H1 (cell line): Measurements from ENCODE around the gene RGS6. TPM values are rescaled to one million over a fixed set of nuclear protein-coding genes. Genes with fewer than 3 reads are reported as not detected.

Experiments
- CTCF ChIA-PET: fragments of 300-600 bp; sonication (Branson Sonifier 250); formaldehyde crosslinking; loops from one replicate; lab custom pipeline; 2021; ENCODE audit not compliant: partially characterized antibody; lab: Charles Lee
- POLR2A ChIA-PET: fragments of 300-600 bp; sonication (Branson Sonifier 250); formaldehyde crosslinking; loops from one replicate; lab custom pipeline; 2021; ENCODE audit warnings: inconsistent platforms; ENCODE audit not compliant: partially characterized antibody; lab: Charles Lee
- DNase-seq, 2 experiments: peaks; one replicate each; pipeline versions ENCODE4 v3.0.0 to v3.0.0-alpha.2; 2010 to 2022; ENCODE audit warnings: low spot score in 2 of 2, low read depth in 1 of 2, mixed read lengths in 1 of 2
- FAIRE-seq: peaks from 2 replicates; lab custom pipeline; 2011; peaks lifted over from hg19 to GRCh38; lab: Jason Lieb, UNC
- H2AFZ ChIP-seq: 2 replicates; pipeline ENCODE4 v1.8.1; 2012; ENCODE audit warnings: low read length, inconsistent platforms
- H2AK5ac ChIP-seq: 2 replicates; pipeline ENCODE4 v1.6.1; 2013; ENCODE audit warnings: low read depth, low read length
- H2BK120ac ChIP-seq: replicated peaks from 2 replicates; pipeline ENCODE3; 2013; ENCODE audit warnings: low read depth, low read length, inconsistent platforms
- H2BK12ac ChIP-seq: 2 replicates; pipeline ENCODE4 v1.6.1; 2013; ENCODE audit warnings: low read depth, low read length
- H2BK15ac ChIP-seq: 2 replicates; pipeline ENCODE4 v1.6.1; 2013; ENCODE audit warnings: low read length
- H2BK20ac ChIP-seq: 2 replicates; pipeline ENCODE4 v1.6.1; 2013; ENCODE audit warnings: low read length
- H2BK5ac ChIP-seq: 2 replicates; pipeline ENCODE4 v1.6.1; 2013; ENCODE audit warnings: low read depth, low read length
- H3K14ac ChIP-seq: 2 replicates; pipeline ENCODE4 v1.6.1; 2013; ENCODE audit warnings: inconsistent platforms; ENCODE audit not compliant: insufficient read length
- H3K18ac ChIP-seq: 2 replicates; pipeline ENCODE4 v1.6.1; 2013; ENCODE audit warnings: low read length; ENCODE audit errors: extremely low read depth
- H3K23ac ChIP-seq: 2 replicates; pipeline ENCODE4 v1.6.1; 2013; ENCODE audit warnings: inconsistent platforms; ENCODE audit not compliant: insufficient read length
- H3K23me2 ChIP-seq: 2 replicates; pipeline ENCODE4 v1.6.1; 2013; ENCODE audit warnings: low read depth, low read length
- H3K27ac ChIP-seq: 2 replicates; pipeline ENCODE4 v1.6.1; 2011; ENCODE audit warnings: low read depth, low read length, inconsistent platforms
- H3K27me3 ChIP-seq, 4 experiments: replicated peaks in 1 of 4; 1 replicate in 1 of 4; 2 replicates in 3 of 4; pipeline versions ENCODE4 v1.6.1 to v1.8.1; 2011 to 2013; ENCODE audit warnings: low read length in 3 of 4, mild to moderate bottlenecking in 3 of 4, inconsistent platforms in 2 of 4, mixed read lengths in 2 of 4, moderate library complexity in 1 of 4; ENCODE audit not compliant: control insufficient read depth in 3 of 4, insufficient read depth in 3 of 4; ENCODE audit errors: extremely low read depth in 1 of 4
- H3K36me3 ChIP-seq, 4 experiments: 2 replicates each; pipeline versions ENCODE4 v1.6.1 to v1.8.1; 2011 to 2013; ENCODE audit warnings: mild to moderate bottlenecking in 4 of 4, low read length in 3 of 4, moderate library complexity in 2 of 4, control low read depth in 1 of 4, inconsistent platforms in 1 of 4; ENCODE audit not compliant: insufficient read depth in 4 of 4, control insufficient read depth in 2 of 4
- H3K4ac ChIP-seq: replicated peaks from 2 replicates; pipeline ENCODE3; 2013; ENCODE audit warnings: low read length, low read depth, mixed read lengths, inconsistent platforms; ENCODE audit not compliant: insufficient read length
- H3K4me1 ChIP-seq, 4 experiments: replicated peaks in 1 of 4; 1 replicate in 1 of 4; 2 replicates in 3 of 4; pipeline versions ENCODE4 v1.6.1 to v1.8.1; 2011 to 2013; ENCODE audit warnings: low read length in 3 of 4, inconsistent platforms in 2 of 4, mixed read lengths in 1 of 4; ENCODE audit not compliant: insufficient read depth in 4 of 4, control insufficient read depth in 3 of 4
- H3K4me2 ChIP-seq, 2 experiments: 2 replicates each; pipeline versions ENCODE4 v1.6.1 to v1.8.1; 2011 to 2013; ENCODE audit warnings: low read depth in 2 of 2, low read length in 2 of 2, control low read depth in 1 of 2, inconsistent platforms in 1 of 2, mild to moderate bottlenecking in 1 of 2; ENCODE audit not compliant: insufficient read depth in 1 of 2
- H3K4me3 ChIP-seq, 4 experiments: fragments of 200-600, 300-600 bp in 1 of 4; sonication (generic), shearing (Covaris generic), sonication (Bioruptor Twin) in 1 of 4; 2 replicates each; pipeline versions ENCODE4 v1.5.1 to v1.8.1; 2011 to 2016; ENCODE audit warnings: low read length in 4 of 4, low read depth in 3 of 4, control low read depth in 2 of 4, inconsistent platforms in 2 of 4, mild to moderate bottlenecking in 2 of 4, mixed read lengths in 1 of 4, moderate library complexity in 1 of 4; ENCODE audit not compliant: insufficient read depth in 2 of 4; ENCODE audit errors: extremely low read depth in 1 of 4
- H3K56ac ChIP-seq: replicated peaks from 2 replicates; pipeline ENCODE3; 2013; ENCODE audit warnings: low read depth, mild to moderate bottlenecking, mixed read lengths, low read length, inconsistent platforms; ENCODE audit not compliant: insufficient read length
- H3K79me1 ChIP-seq: 2 replicates; pipeline ENCODE4 v1.6.1; 2013; ENCODE audit warnings: low read depth, low read length, control low read depth
- H3K79me2 ChIP-seq, 2 experiments: 2 replicates each; pipeline versions ENCODE4 v1.6.1 to v1.8.1; 2012 to 2013; ENCODE audit warnings: low read length in 2 of 2, mild to moderate bottlenecking in 2 of 2, inconsistent platforms in 1 of 2; ENCODE audit not compliant: insufficient read depth in 2 of 2, control insufficient read depth in 1 of 2
- H3K9ac ChIP-seq, 4 experiments: replicated peaks in 1 of 4; 1 replicate in 1 of 4; 2 replicates in 3 of 4; pipeline versions ENCODE4 v1.6.1 to v1.8.1; 2011 to 2013; ENCODE audit warnings: low read depth in 3 of 4, low read length in 3 of 4, control low read depth in 2 of 4, mild to moderate bottlenecking in 2 of 4, moderate library complexity in 2 of 4, inconsistent platforms in 1 of 4; ENCODE audit errors: extremely low read depth in 1 of 4
- H3K9me3 ChIP-seq, 2 experiments: 2 replicates each; pipeline versions ENCODE4 v1.6.1 to v1.8.1; 2012 to 2013; ENCODE audit warnings: mild to moderate bottlenecking in 2 of 2, moderate library complexity in 2 of 2, control low read depth in 1 of 2, inconsistent platforms in 1 of 2, low read depth in 1 of 2, low read length in 1 of 2, mixed read lengths in 1 of 2; ENCODE audit not compliant: insufficient read depth in 2 of 2
- H4K20me1 ChIP-seq, 2 experiments: replicated peaks in 1 of 2; 2 replicates each; pipeline versions ENCODE3 to v1.8.1; 2011 to 2013; ENCODE audit warnings: inconsistent platforms in 2 of 2, low read length in 2 of 2, mild to moderate bottlenecking in 1 of 2; ENCODE audit not compliant: insufficient read depth in 2 of 2, control insufficient read depth in 1 of 2
- H4K5ac ChIP-seq: 2 replicates; pipeline ENCODE4 v1.6.1; 2013; ENCODE audit warnings: low read length, low read depth, mixed read lengths, inconsistent platforms; ENCODE audit not compliant: insufficient read length
- H4K8ac ChIP-seq: 2 replicates; pipeline ENCODE4 v1.8.0; 2013; ENCODE audit warnings: mild to moderate bottlenecking, moderate library complexity, low read length, inconsistent platforms; ENCODE audit not compliant: insufficient read depth; ENCODE audit errors: extremely low read depth
- H4K91ac ChIP-seq: replicated peaks from 2 replicates; pipeline ENCODE3; 2013; ENCODE audit warnings: low read length, mixed read lengths, inconsistent platforms; ENCODE audit not compliant: insufficient read length
- TBP ChIP-seq: IDR thresholded peaks from 2 replicates; pipeline ENCODE4 v1.6.1; 2011; ENCODE audit warnings: low read depth, low read length, improper control_type of control experiment
- WGBS, 2 experiments: shearing (Covaris generic) in 1 of 2; methylation state at CpG; one replicate each; pipeline versions ENCODE4 v1.1.6 to v1.1.7; 2013 to 2015; ENCODE audit warnings: low lambda C conversion rate in 2 of 2, mixed read lengths in 2 of 2, inconsistent platforms in 1 of 2, low coverage in 1 of 2, missing lambda C conversion rate in 1 of 2; ENCODE audit not compliant: insufficient replicate concordance in 2 of 2, insufficient coverage in 1 of 2, insufficient read length in 1 of 2; ENCODE audit errors: extremely low coverage in 1 of 2, missing lambda C conversion rate in 1 of 2; 5-methylcytosine and 5-hydroxymethylcytosine counted together
- polyA plus RNA-seq, 7 experiments: library from polyadenylated mRNA; depleted of rRNA in 3 of 7; stranded (reverse) in 5 of 7; unstranded in 2 of 7; fragments of >200 nt in 5 of 7; fragments of 200-250 nt in 2 of 7; gene quantifications; 1 replicate in 5 of 7; 2 replicates in 1 of 7; 4 replicates in 1 of 7; pipeline versions ENCODE4 v1.2.1 to v1.2.3, GENCODE V29; 2011 to 2013; ENCODE audit warnings: missing spikeins in 2 of 7, mixed read lengths in 2 of 7
- total RNA-seq: library from RNA; stranded (reverse); fragmentation: NEBNext Ultra II Directional; extraction: Animal tissue kit (Norgen Biotek cat#: 25700); gene quantifications from 2 replicates; pipeline ENCODE4 v1.2.1, GENCODE V29; 2021

The RGS6 gene
- total and polyA plus RNA-seq, 2 of the 8 experiments (the other 6 are each of a cell fraction or from before 2014, with no cell fraction given): 0.26 to 1.1 TPM

- ChIA-PET POLR2A (no interaction called here), CTCF (interaction anchor here (0.9 to 1.5 kb wide), 3 partner anchors 11 to 255 kb away, joined by 3 to 4 read pairs (median 3); no protein-coding TSS in a partner anchor)
- Histone ChIP-seq H2BK5ac (no peak overlapping the region), H2AFZ (no peak overlapping the region), H3K4me2 (no peak overlapping the region), H3K4ac (no peak overlapping the region), H3K4me1 (peaks cover 0 to 5% (median 0%) of the 10 kb centered on the region in 4 experiments; a peak in 2 of 7 replicates), H3K79me1 (no peaks in the 10 kb centered on the region), H3K9me3 (no peaks in the 10 kb centered on the region), H3K14ac (no peak overlapping the region), H4K5ac (no peak overlapping the region), H3K23me2 (no peaks in the 10 kb centered on the region), H3K18ac (no peak overlapping the region), H2BK120ac (no peak overlapping the region), H2BK20ac (no peak overlapping the region), H3K56ac (no peak overlapping the region), H2BK12ac (no peak overlapping the region), H4K91ac (no peak overlapping the region), H3K27ac (no peak overlapping the region), H2AK5ac (no peak overlapping the region), H4K8ac (no peak overlapping the region), H2BK15ac (no peak overlapping the region), H3K27me3 (no peaks in the 10 kb centered on the region), H3K9ac (no peak overlapping the region), H3K23ac (no peak overlapping the region), H3K4me3 (no peak overlapping the region), H3K79me2 (no peaks in the 10 kb centered on the region), H4K20me1 (no peaks in the 10 kb centered on the region)
- WGBS, 2 experiments: 95% methylated on average over 6 of the region's 6 CpGs; no CpG with 5 or more reads in 1 of the 2 experiments
- DNase-seq: no peak
- no peak for FAIRE-seq
- no peak for TF ChIP-seq TBP
- TF ChIP-seq, all 59 proteins: peak for 0
- H3K36me3 ChIP-seq: no peaks in the 10 kb centered on the region
Observed at GRCh38 chr14:72433511-72433910, 501.3 kb downstream of the RGS6 start.
